PC-9 (cell line): Measurements from ENCODE around the gene CD3D.

ENCODE experiments used
- EZH2 ChIP-seq: fragments of 200-600 bp; sonication (generic); IDR thresholded peaks from 2 replicates; pipeline ENCODE4 v1.8.0; 2017; ENCODE audit warnings: antibody characterized with exemption, low read depth
- TF ChIP-seq, protein P1 (sequence below): fragments of 200-600 bp; sonication (generic); conservative IDR thresholded peaks from 2 replicates; pipeline ENCODE4 v1.6.1; 2017; ENCODE audit warnings: mixed run types, antibody characterized with exemption, mild to moderate bottlenecking, moderate library complexity

DNA sequence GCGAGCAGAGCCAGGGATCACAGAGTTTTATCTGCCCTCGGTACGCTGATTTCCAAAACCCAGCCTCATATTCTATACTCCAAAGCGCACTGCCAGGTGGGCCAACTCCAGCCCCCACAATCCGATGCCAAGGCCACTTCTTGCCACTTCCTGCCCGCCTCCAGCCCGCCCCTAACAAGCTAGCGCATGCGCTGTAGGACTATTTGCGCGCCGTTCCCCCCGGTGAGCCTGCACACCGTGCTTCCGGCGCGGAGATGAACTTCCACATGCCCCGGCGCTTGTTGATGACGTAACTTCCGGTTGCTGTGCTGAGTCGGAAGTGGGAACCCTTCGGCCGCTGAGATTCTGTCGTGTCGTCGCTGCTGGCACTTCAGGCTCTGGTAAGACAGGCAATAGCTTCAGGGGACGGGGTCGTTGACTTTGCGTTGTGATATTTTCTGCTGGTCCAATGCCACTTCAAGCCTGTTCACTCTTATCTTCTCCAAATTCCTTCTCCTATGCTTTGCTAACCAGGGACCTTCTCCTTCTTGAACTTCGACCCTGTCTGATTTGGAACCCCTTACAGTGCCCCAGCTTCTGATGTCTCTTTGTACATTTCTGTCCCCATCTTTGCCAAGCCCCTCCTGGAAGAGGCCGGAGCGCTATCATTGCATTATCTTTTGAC, 16.9 kb upstream of the CD3D start, which contains the start of gene UBE4A:
- TF ChIP-seq EZH2, result no peak
- TF ChIP-seq, protein P1, sequence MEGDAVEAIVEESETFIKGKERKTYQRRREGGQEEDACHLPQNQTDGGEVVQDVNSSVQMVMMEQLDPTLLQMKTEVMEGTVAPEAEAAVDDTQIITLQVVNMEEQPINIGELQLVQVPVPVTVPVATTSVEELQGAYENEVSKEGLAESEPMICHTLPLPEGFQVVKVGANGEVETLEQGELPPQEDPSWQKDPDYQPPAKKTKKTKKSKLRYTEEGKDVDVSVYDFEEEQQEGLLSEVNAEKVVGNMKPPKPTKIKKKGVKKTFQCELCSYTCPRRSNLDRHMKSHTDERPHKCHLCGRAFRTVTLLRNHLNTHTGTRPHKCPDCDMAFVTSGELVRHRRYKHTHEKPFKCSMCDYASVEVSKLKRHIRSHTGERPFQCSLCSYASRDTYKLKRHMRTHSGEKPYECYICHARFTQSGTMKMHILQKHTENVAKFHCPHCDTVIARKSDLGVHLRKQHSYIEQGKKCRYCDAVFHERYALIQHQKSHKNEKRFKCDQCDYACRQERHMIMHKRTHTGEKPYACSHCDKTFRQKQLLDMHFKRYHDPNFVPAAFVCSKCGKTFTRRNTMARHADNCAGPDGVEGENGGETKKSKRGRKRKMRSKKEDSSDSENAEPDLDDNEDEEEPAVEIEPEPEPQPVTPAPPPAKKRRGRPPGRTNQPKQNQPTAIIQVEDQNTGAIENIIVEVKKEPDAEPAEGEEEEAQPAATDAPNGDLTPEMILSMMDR, result no peak
